Trophoblast cell (in vitro differentiated cells and primary cell): ENCODE measurements around the gene TMEM174.
"Not testable (repeated sequence)": the region's sequence is repeated elsewhere in the genome, so short reads cannot be mapped to it uniquely, and the experiment has no call there.

Source experiments
- DNase-seq, 2 donors: peaks; one replicate each; pipeline ENCODE4 v3.0.0-alpha.2; 2016
- H2AFZ ChIP-seq: 2 replicates; pipeline ENCODE4 v1.6.1; 2013; ENCODE audit warnings: low read length, moderate library complexity, mild to moderate bottlenecking; ENCODE audit not compliant: insufficient read depth, poor library complexity
- H2AK5ac ChIP-seq: 2 replicates; pipeline ENCODE4 v1.6.1; 2013; ENCODE audit warnings: mild to moderate bottlenecking, low read length
- H2BK120ac ChIP-seq: 2 replicates; pipeline ENCODE4 v1.6.1; 2013; ENCODE audit warnings: low read length, mild to moderate bottlenecking, moderate library complexity; ENCODE audit not compliant: insufficient read depth, poor library complexity
- H2BK12ac ChIP-seq: 2 replicates; pipeline ENCODE4 v1.6.1; 2013; ENCODE audit warnings: mild to moderate bottlenecking, low read length, moderate library complexity
- H2BK5ac ChIP-seq: 2 replicates; pipeline ENCODE4 v1.6.1; 2013; ENCODE audit warnings: low read length, low read depth, moderate library complexity, mild to moderate bottlenecking; ENCODE audit not compliant: poor library complexity
- H3K14ac ChIP-seq: 2 replicates; pipeline ENCODE4 v1.6.1; 2013; ENCODE audit warnings: mild to moderate bottlenecking, low read length
- H3K18ac ChIP-seq: 2 replicates; pipeline ENCODE4 v1.6.1; 2013; ENCODE audit warnings: mild to moderate bottlenecking, low read length
- H3K23ac ChIP-seq: 2 replicates; pipeline ENCODE4 v1.6.1; 2013; ENCODE audit warnings: low read length
- H3K27ac ChIP-seq: 2 replicates; pipeline ENCODE4 v1.5.1; 2013; ENCODE audit warnings: low read depth, mild to moderate bottlenecking, inconsistent platforms, low read length, moderate library complexity
- H3K27me3 ChIP-seq: 2 replicates; pipeline ENCODE4 v1.6.1; 2013; ENCODE audit warnings: inconsistent platforms, mild to moderate bottlenecking, low read length, moderate library complexity; ENCODE audit not compliant: insufficient read depth
- H3K36me3 ChIP-seq, 2 experiments: 1 replicate in 1 of 2; 2 replicates in 1 of 2; pipeline ENCODE4 v1.6.1; 2013; ENCODE audit warnings: low read length in 2 of 2, mild to moderate bottlenecking in 2 of 2, moderate library complexity in 1 of 2; ENCODE audit not compliant: insufficient read depth in 2 of 2, control insufficient read depth in 1 of 2
- H3K4ac ChIP-seq: 2 replicates; pipeline ENCODE4 v1.6.1; 2013; ENCODE audit warnings: low read depth, mild to moderate bottlenecking, low read length, moderate library complexity
- H3K4me1 ChIP-seq, 2 experiments: 1 replicate in 1 of 2; 2 replicates in 1 of 2; pipeline ENCODE4 v1.6.1; 2013; ENCODE audit warnings: low read length in 2 of 2, mild to moderate bottlenecking in 2 of 2, moderate library complexity in 1 of 2; ENCODE audit not compliant: insufficient read depth in 2 of 2, control insufficient read depth in 1 of 2
- H3K4me2 ChIP-seq: 2 replicates; pipeline ENCODE4 v1.6.1; 2013; ENCODE audit warnings: inconsistent platforms, mild to moderate bottlenecking, low read length, moderate library complexity
- H3K4me3 ChIP-seq: 2 replicates; pipeline ENCODE4 v1.5.1; 2013; ENCODE audit warnings: mild to moderate bottlenecking, low read depth, low read length, inconsistent platforms
- H3K79me1 ChIP-seq: one replicate; pipeline ENCODE4 v1.6.1; 2013; ENCODE audit warnings: low read length
- H3K79me2 ChIP-seq: 2 replicates; pipeline ENCODE4 v1.6.1; 2013; ENCODE audit warnings: low read length, mild to moderate bottlenecking; ENCODE audit not compliant: control insufficient read depth, insufficient read depth, poor library complexity
- H3K9ac ChIP-seq: 2 replicates; pipeline ENCODE4 v1.6.1; 2013; ENCODE audit warnings: mild to moderate bottlenecking, low read length
- H3K9me3 ChIP-seq: 2 replicates; pipeline ENCODE4 v1.6.1; 2013; ENCODE audit warnings: low read depth, mild to moderate bottlenecking, control low read depth, inconsistent platforms, low read length; ENCODE audit not compliant: insufficient read depth
- H4K12ac ChIP-seq: 2 replicates; pipeline ENCODE4 v1.6.1; 2013; ENCODE audit warnings: low read depth, mild to moderate bottlenecking, low read length, moderate library complexity
- H4K8ac ChIP-seq: 2 replicates; pipeline ENCODE4 v1.6.1; 2013; ENCODE audit warnings: low read depth, mild to moderate bottlenecking, low read length, moderate library complexity
- H4K91ac ChIP-seq: one replicate; pipeline ENCODE4 v1.6.1; 2013; ENCODE audit warnings: low read depth, mild to moderate bottlenecking, low read length, moderate library complexity
- WGBS: extraction: QIAGEN DNeasy Blood & Tissue Kit; methylation state at CpG from one replicate; pipeline ENCODE4 v1.1.7; 2013; ENCODE audit warnings: missing lambda C conversion rate; ENCODE audit not compliant: insufficient read length, insufficient coverage; ENCODE audit errors: extremely low coverage; 5-methylcytosine and 5-hydroxymethylcytosine counted together

Gene TMEM174

GRCh38 chr5:73218552-73219171 lies 45.7 kb downstream of the TMEM174 start:
- Histone ChIP-seq H3K79me1 (peaks cover 3% of the 10 kb centered on the region), H3K18ac (no peak overlapping the region), H3K14ac (no peak overlapping the region), H3K4ac (no peak overlapping the region), H3K4me3 (no peak overlapping the region), H3K27ac (no peak overlapping the region), H2AK5ac (no peak overlapping the region), H4K91ac (no peak overlapping the region), H2AFZ (no peak overlapping the region), H3K9ac (no peak overlapping the region), H4K12ac (no peak overlapping the region), H3K4me1 (peaks cover 0 to 7% of the 10 kb centered on the region in 2 experiments), H3K9me3 (no peaks in the 10 kb centered on the region), H2BK5ac (no peak overlapping the region), H3K27me3 (no peaks in the 10 kb centered on the region), H2BK12ac (no peak overlapping the region), H3K79me2 (no peaks in the 10 kb centered on the region), H4K8ac (no peak overlapping the region), H3K23ac (no peak overlapping the region), H3K36me3 (no peaks in the 10 kb centered on the region), H3K4me2 (no peak overlapping the region), H2BK120ac (no peak overlapping the region)
- peak in 1 of 2 donors; percentile 37 for DNase-seq
- WGBS = no CpG with 5 or more reads among the region's 4 CpGs

GRCh38 chr5:73219336-73219735 lies 46.3 kb downstream of the TMEM174 start:
- not testable (repeated sequence) for H2BK5ac ChIP-seq, H4K12ac ChIP-seq, H3K79me2 ChIP-seq, H3K9me3 ChIP-seq, H2BK120ac ChIP-seq, H3K4me3 ChIP-seq, H3K9ac ChIP-seq, H2BK12ac ChIP-seq, H3K27ac ChIP-seq, H3K4me1 ChIP-seq, H4K91ac ChIP-seq, H3K36me3 ChIP-seq, H2AFZ ChIP-seq, H3K27me3 ChIP-seq, H2AK5ac ChIP-seq, H3K79me1 ChIP-seq, H3K4me2 ChIP-seq, H3K4ac ChIP-seq, H4K8ac ChIP-seq, H3K23ac ChIP-seq, H3K14ac ChIP-seq, H3K18ac ChIP-seq, DNase-seq
- no CpG with 5 or more reads among the region's 3 CpGs for WGBS

GRCh38 chr5:73221161-73221560 lies 48.2 kb downstream of the TMEM174 start:
- no peak overlapping the region for H2BK5ac ChIP-seq
- no peak overlapping the region for H3K9ac ChIP-seq
- H3K4ac ChIP-seq = no peak overlapping the region
- no peak overlapping the region for H3K23ac ChIP-seq
- H2AK5ac ChIP-seq = no peak overlapping the region
- no peak overlapping the region for H3K4me3 ChIP-seq
- no peak for DNase-seq
- H3K79me1 ChIP-seq = peaks cover 3% of the 10 kb centered on the region
- H3K27ac ChIP-seq = no peak overlapping the region
- H2BK12ac ChIP-seq = no peak overlapping the region
- no peaks in the 10 kb centered on the region for H3K4me1 ChIP-seq
- H4K91ac ChIP-seq = no peak overlapping the region
- no peak overlapping the region for H3K4me2 ChIP-seq
- no peak overlapping the region for H3K14ac ChIP-seq
- no peaks in the 10 kb centered on the region for H3K36me3 ChIP-seq
- no peak overlapping the region for H4K8ac ChIP-seq
- H2AFZ ChIP-seq = no peak overlapping the region
- no peak overlapping the region for H4K12ac ChIP-seq
- WGBS = no CpG with 5 or more reads among the region's 1 CpG
- H2BK120ac ChIP-seq = no peak overlapping the region
- H3K79me2 ChIP-seq = no peaks in the 10 kb centered on the region
- H3K9me3 ChIP-seq = no peaks in the 10 kb centered on the region
- H3K27me3 ChIP-seq = no peaks in the 10 kb centered on the region
- no peak overlapping the region for H3K18ac ChIP-seq

- no peak for DNase-seq
- Histone ChIP-seq H3K79me1 (no peaks in the 10 kb centered on the region), H3K36me3 (no peaks in the 10 kb centered on the region), H3K4me1 (no peaks in the 10 kb centered on the region), H3K9ac (no peak overlapping the region), H4K8ac (no peak overlapping the region), H2BK5ac (no peak overlapping the region), H3K18ac (no peak overlapping the region), H3K14ac (no peak overlapping the region), H2BK120ac (no peak overlapping the region), H4K91ac (no peak overlapping the region), H2BK12ac (no peak overlapping the region), H3K27ac (no peak overlapping the region), H3K4me3 (no peak overlapping the region), H2AK5ac (no peak overlapping the region), H3K9me3 (no peaks in the 10 kb centered on the region), H4K12ac (no peak overlapping the region), H2AFZ (no peak overlapping the region), H3K23ac (no peak overlapping the region), H3K27me3 (no peaks in the 10 kb centered on the region), H3K4me2 (no peak overlapping the region), H3K4ac (no peak overlapping the region), H3K79me2 (no peaks in the 10 kb centered on the region)
Measured at GRCh38 chr5:73221726-73222125, 48.7 kb downstream of the TMEM174 start.
